MCF 10A (cell line): Measurements from ENCODE around the gene TEC. TPM values are rescaled to one million over a fixed set of nuclear protein-coding genes. Genes with fewer than 3 reads are reported as not detected.
"Not testable (repeated sequence)": the region's sequence is repeated elsewhere in the genome, so short reads cannot be mapped to it uniquely, and the experiment has no call there.

Experiments used
- BruUV-seq: library from RNA; stranded (reverse); fragments of 400-500 nt; replicated peaks from 2 replicates; lab custom pipeline; 2021; lab: Mats Ljungman, UMichigan
- CTCF ChIA-PET: fragments of 300-600 bp; sonication (Branson Sonifier 250); formaldehyde crosslinking; extraction: SDS; loops from one replicate; lab custom pipeline; 2021; ENCODE audit warnings: antibody characterized with exemption, inconsistent platforms; lab: Yijun Ruan, JAX
- POLR2A ChIA-PET: fragments of 300-600, 350-650 bp; sonication (Branson Sonifier 250); formaldehyde crosslinking; extraction: SDS; loops from one replicate; lab custom pipeline; 2020; ENCODE audit warnings: antibody characterized with exemption, inconsistent platforms; lab: Yijun Ruan, JAX
- DNase-seq: peaks from one replicate; pipeline ENCODE4 v3.0.0-alpha.2; 2018; ENCODE audit not compliant: unreplicated experiment
- H3K27ac Mint-ChIP-seq: one replicate; pipeline ENCODE4 v1.8.0; 2022; ENCODE audit warnings: mild to moderate bottlenecking, low read depth, mixed read lengths; ENCODE audit not compliant: unreplicated experiment
- H3K27me3 Mint-ChIP-seq: one replicate; pipeline ENCODE4 v1.8.0; 2022; ENCODE audit warnings: mixed read lengths; ENCODE audit not compliant: insufficient read depth, unreplicated experiment
- H3K36me3 Mint-ChIP-seq: one replicate; pipeline ENCODE4 v1.8.0; 2022; ENCODE audit warnings: mild to moderate bottlenecking, moderate library complexity, mixed read lengths; ENCODE audit not compliant: insufficient read depth, unreplicated experiment
- H3K4me1 Mint-ChIP-seq: one replicate; pipeline ENCODE4 v1.8.0; 2022; ENCODE audit warnings: mixed read lengths; ENCODE audit not compliant: insufficient read depth, unreplicated experiment
- H3K4me3 Mint-ChIP-seq: one replicate; pipeline ENCODE4 v1.8.0; 2022; ENCODE audit warnings: mild to moderate bottlenecking, moderate library complexity, mixed read lengths; ENCODE audit not compliant: unreplicated experiment
- H3K9me3 Mint-ChIP-seq: one replicate; pipeline ENCODE4 v1.8.0; 2022; ENCODE audit warnings: mixed read lengths; ENCODE audit not compliant: unreplicated experiment
- CTCF ChIP-seq: fragments of 200-600 bp; IDR thresholded peaks from one replicate; pipeline ENCODE4 v1.8.0; 2022; ENCODE audit warnings: antibody characterized with exemption, mild to moderate bottlenecking; ENCODE audit not compliant: unreplicated experiment
- intact Hi-C: fragments of 100-400 bp; cut with micrococcal nuclease; formaldehyde crosslinking; loops from 2 replicates; pipeline ENCODE4 v1.14.1; 2022
- total RNA-seq: library from RNA; stranded (reverse); gene quantifications from 2 replicates; pipeline ENCODE4 v1.2.3, GENCODE V29; 2022

Gene TEC
- total RNA-seq, 1 experiment from 2014 or later: 1.1 TPM

GRCh38 chr4:48167538-48168263 is 101.9 kb downstream of the TEC start:
- Mint-ChIP-seq H3K27ac (no peak overlapping the region), H3K4me3 (no peak overlapping the region), H3K4me1 (no peaks in the 10 kb centered on the region), H3K9me3 (no peaks in the 10 kb centered on the region), H3K27me3 (no peaks in the 10 kb centered on the region), H3K36me3 (no peaks in the 10 kb centered on the region)
- CTCF ChIA-PET: interaction anchor here (0.6 kb wide), 1 partner anchor 327 kb away, joined by 3 read pairs; no protein-coding TSS in a partner anchor
- no peak for DNase-seq
- no peak for TF ChIP-seq CTCF
- no TSS peak for BruUV-seq
- POLR2A ChIA-PET: interaction anchor here (0.7 kb wide), 1 partner anchor 28 kb away, joined by 3 read pairs; no protein-coding TSS in a partner anchor
- intact Hi-C loops: no loop called here

- BruUV-seq, H3K36me3 Mint-ChIP-seq, intact Hi-C loops, DNase-seq, H3K4me1 Mint-ChIP-seq, H3K27me3 Mint-ChIP-seq, H3K4me3 Mint-ChIP-seq, H3K27ac Mint-ChIP-seq, H3K9me3 Mint-ChIP-seq: not testable (repeated sequence)
- ChIA-PET POLR2A (interaction anchor here (0.6 kb wide), 1 partner anchor 191 kb away, joined by 3 read pairs; no protein-coding TSS in a partner anchor), CTCF (interaction anchor here (0.6 to 1.0 kb wide), 2 partner anchors 42 to 178 kb away, joined by 3 read pairs; no protein-coding TSS in a partner anchor)
These were observed 105.1 kb downstream of the TEC start for GRCh38 chr4:48164561-48164960.

- POLR2A ChIA-PET: interaction anchor here (0.8 kb wide), 1 partner anchor 33 kb away, joined by 3 read pairs; no protein-coding TSS in a partner anchor
- CTCF ChIA-PET: interaction anchor here (0.5 to 1.0 kb wide), 2 partner anchors 11 to 43 kb away, joined by 3 to 4 read pairs; no protein-coding TSS in a partner anchor
- intact Hi-C loops: no loop called here
- Mint-ChIP-seq H3K4me1 (peaks cover 8% of the 10 kb centered on the region), H3K36me3 (no peaks in the 10 kb centered on the region), H3K27me3 (no peaks in the 10 kb centered on the region), H3K4me3 (no peak overlapping the region), H3K9me3 (no peaks in the 10 kb centered on the region), H3K27ac (no peak overlapping the region)
- DNase-seq: no peak
- no peak for TF ChIP-seq CTCF
- no TSS peak for BruUV-seq
These were observed 105.9 kb downstream of the TEC start for GRCh38 chr4:48163746-48164145.

- no TSS peak for BruUV-seq
- TF ChIP-seq CTCF: no peak
- Mint-ChIP-seq H3K27ac (no peak overlapping the region), H3K9me3 (no peaks in the 10 kb centered on the region), H3K4me1 (peaks cover 8% of the 10 kb centered on the region), H3K4me3 (no peak overlapping the region), H3K27me3 (no peaks in the 10 kb centered on the region), H3K36me3 (no peaks in the 10 kb centered on the region)
- POLR2A ChIA-PET: no interaction called here
- intact Hi-C loops: no loop called here
- CTCF ChIA-PET: no interaction called here
- peak; percentile 8 for DNase-seq
These were observed 107.5 kb downstream of the TEC start for GRCh38 chr4:48162162-48162561.
